ENCODE measurements around the gene JMJD4.
"Not testable (repeated sequence)": the region's sequence is repeated elsewhere in the genome, so short reads cannot be mapped to it uniquely, and the experiment has no call there.

JMJD4 gene

DNA sequence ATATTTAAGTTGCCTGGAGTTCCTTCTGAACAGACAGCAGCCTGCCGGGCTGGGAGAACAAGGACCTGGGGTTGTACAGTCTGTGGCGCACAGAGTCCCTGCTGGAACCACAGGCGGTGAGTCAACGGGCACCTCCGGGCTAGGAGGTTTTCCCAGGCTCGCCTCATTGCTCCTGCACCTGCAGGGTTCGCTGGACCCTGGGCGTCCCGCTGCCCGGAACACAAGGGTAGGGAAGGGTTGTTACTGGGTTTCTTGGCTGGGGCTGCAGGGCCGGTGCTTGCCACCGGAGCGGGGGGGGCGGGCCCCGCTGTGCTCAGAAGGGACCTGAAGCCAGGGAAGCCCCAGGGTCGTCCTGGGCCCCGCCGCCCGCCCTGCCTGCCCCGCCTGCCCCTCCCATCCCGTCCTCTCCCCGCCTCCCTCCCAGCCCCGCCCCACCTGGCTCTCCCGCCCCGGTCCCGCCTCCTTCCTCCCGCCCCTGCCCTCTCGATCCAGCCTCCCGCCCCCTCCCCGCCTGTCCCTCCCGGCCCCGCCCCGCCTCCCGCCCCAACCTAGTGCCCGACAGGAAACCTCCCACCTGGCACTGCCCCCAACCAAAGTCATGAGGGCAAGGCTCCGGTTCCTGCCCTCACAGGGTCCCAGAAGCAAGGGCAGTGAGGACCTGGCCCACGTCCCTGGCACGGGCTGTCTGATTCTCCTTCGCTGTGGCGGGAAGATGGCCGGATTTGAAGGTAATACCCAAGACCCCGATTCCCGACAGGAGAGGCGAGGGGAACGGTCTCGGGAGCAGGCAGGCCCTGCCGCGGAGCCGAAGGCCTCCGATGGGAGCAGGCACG lies 6.8 kb downstream of the JMJD4 start:
- peak overlapping the region; percentile 94 to 99 (median 97) for H3K4me2 ChIP-seq
- peak overlapping the region; percentile 56 to 80 (median 71) for H3K9ac ChIP-seq
- peaks cover 0 to 47% (median 45%) of the 10 kb centered on the region in 11 experiments; a peak in 19 of 22 replicates for H4K20me1 ChIP-seq
- peak overlapping the region in 9 of 11 experiments; percentile 9 to 54 (median 42); a peak in 12 of 22 replicates for H3K27ac ChIP-seq
- H3K36me3 ChIP-seq: peaks cover 23 to 29% (median 27%) of the 10 kb centered on the region in 11 experiments
- H3K4me1 ChIP-seq: peaks cover 27 to 53% (median 37%) of the 10 kb centered on the region in 10 experiments
- H3K9me3 ChIP-seq (replicated peaks in 1 of 11): peaks cover 7 to 20% (median 15%) of the 10 kb centered on the region in 11 experiments
- H3K27me3 ChIP-seq: no peaks in the 10 kb centered on the region
- TF ChIP-seq Cebpa-rat (IDR thresholded peaks at IDR 0.05): no peak
- H3K4me3 ChIP-seq: peak overlapping the region; percentile 56 to 74 (median 60)

DNA sequence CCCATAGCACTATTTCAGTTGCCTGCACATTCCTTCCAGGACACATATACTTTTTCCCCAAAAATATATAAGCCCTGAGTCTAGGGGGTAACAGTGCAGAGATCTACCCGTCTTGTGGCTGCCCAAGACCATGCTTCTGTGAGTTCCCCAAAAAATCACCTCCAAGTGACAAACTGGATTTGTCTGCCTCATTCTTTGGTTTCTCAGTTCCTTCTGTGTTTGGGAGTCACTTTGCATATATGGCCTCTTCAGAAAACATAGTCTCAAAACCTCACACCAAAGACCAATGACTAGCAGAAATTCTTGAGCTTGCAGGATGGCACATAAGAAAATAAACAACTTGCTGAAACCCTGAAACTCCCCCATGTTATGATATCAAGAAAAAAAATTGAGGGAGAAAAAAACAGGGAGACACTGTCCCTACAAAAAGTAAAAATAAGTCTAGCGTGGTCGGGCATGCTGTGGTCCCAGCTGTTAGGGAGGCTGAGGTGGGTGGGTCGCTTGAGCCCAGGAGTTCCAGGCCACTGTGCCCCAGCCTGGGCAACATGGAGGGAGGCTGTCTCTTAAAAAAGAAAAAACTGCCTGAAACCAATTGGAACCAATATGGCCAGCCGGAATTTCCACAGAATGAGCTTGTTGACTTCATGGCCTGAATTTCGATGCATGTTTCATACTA lies 8.0 kb downstream of the JMJD4 start:
- Histone ChIP-seq H3K27me3 (no peaks in the 10 kb centered on the region), H3K4me1 (peaks cover 24 to 44% (median 30%) of the 10 kb centered on the region in 10 experiments), H3K4me2 (peak overlapping the region in 10 of 11 experiments; percentile 87 to 99 (median 96); a peak in 21 of 22 replicates), H3K9ac (no peak overlapping the region), H3K4me3 (no peak overlapping the region), H3K27ac (no peak overlapping the region), H3K36me3 (peaks cover 11 to 17% (median 15%) of the 10 kb centered on the region in 11 experiments; a peak in 21 of 22 replicates), H4K20me1 (peaks cover 0 to 35% (median 33%) of the 10 kb centered on the region in 11 experiments; a peak in 18 of 22 replicates), H3K9me3 (replicated peaks in 1 of 11) (peaks cover 19 to 32% (median 27%) of the 10 kb centered on the region in 11 experiments)
- TF ChIP-seq Cebpa-rat (IDR thresholded peaks at IDR 0.05): no peak

DNA sequence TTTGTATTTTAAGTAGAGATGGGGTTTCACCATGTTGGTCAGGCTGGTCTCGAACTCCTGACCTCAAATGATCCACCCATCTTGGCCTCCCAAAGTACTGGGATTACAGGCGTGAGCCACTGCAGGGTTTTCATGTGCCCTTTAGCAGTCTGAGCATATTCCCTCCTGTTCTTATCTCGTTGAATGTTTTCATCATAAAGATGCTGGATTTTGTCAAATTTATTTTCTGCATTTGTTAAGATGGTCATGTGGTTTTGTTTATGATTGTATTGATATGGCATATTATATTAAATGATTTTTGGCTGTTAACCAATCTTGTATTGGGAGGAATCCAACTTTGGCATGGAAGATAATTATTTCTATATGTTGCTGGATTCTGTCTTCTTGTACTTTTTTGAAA lies 8.8 kb downstream of the JMJD4 start:
- H3K4me1 ChIP-seq: peaks cover 24 to 41% (median 30%) of the 10 kb centered on the region in 10 experiments
- no peak for TF ChIP-seq Cebpa-rat (IDR thresholded peaks at IDR 0.05)
- peaks cover 3 to 10% (median 7%) of the 10 kb centered on the region in 11 experiments; a peak in 19 of 22 replicates for H3K36me3 ChIP-seq

DNA sequence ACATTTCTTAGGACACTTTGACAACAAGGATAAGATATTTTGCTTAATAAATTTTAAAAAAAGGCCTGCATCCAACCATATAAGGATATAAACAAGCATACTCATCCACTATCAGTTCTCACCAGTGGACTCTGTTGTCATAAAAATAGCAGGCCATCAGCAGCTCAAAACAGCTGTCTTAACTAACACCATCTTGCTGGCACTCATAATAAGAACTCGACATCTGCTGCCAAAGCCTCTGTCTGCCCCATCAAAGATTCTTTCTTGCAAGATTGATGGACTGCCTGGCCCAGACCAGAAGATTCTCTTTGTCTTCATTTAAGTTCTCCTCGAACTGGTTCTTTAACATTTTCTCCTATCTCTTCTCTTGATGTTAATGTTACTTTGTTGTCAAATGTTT lies 10.1 kb downstream of the JMJD4 start:
- Histone ChIP-seq H3K4me1 (peaks cover 24 to 30% (median 27%) of the 10 kb centered on the region in 10 experiments), H4K20me1 (peaks cover 0 to 15% (median 13%) of the 10 kb centered on the region in 11 experiments; a peak in 18 of 22 replicates), H3K27ac (no peak overlapping the region), H3K9ac (no peak overlapping the region), H3K4me3 (no peak overlapping the region), H3K27me3 (no peaks in the 10 kb centered on the region), H3K4me2 (no peak overlapping the region), H3K36me3 (peaks cover 0 to under 1% (median 0%) of the 10 kb centered on the region in 11 experiments; a peak in 1 of 22 replicates), H3K9me3 (replicated peaks in 1 of 11) (peaks cover 39 to 53% (median 47%) of the 10 kb centered on the region in 11 experiments)
- no peak for TF ChIP-seq Cebpa-rat (IDR thresholded peaks at IDR 0.05)

More for the DNA sequence above, 8.8 kb downstream of the JMJD4 start:
- H3K9ac ChIP-seq: no peak overlapping the region
- H3K4me3 ChIP-seq: no peak overlapping the region
- H4K20me1 ChIP-seq: peaks cover 0 to 28% (median 26%) of the 10 kb centered on the region in 11 experiments; a peak in 18 of 22 replicates
- H3K4me2 ChIP-seq: no peak overlapping the region
- H3K27me3 ChIP-seq: no peaks in the 10 kb centered on the region
- peaks cover 26 to 40% (median 34%) of the 10 kb centered on the region in 11 experiments for H3K9me3 ChIP-seq (replicated peaks in 1 of 11)
- H3K27ac ChIP-seq: no peak overlapping the region

DNA sequence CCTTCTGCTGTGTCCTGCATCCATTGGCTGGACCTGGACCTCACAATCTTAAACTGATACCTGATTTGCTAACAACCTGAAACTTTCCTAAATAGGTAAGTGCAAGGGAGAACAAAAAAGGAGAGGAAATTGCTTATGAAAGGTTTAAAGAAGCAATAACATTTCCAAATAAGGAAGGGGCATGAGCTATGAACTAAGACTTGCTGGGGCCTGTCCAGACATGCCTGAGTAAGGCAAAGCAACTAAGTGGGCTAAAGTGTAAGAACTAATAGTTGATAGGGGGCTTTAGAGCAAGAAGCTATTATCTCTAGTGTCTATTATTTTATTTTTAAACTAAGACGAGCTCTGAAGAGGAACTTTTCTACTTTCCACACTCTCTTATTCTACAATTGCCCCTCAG lies 11.6 kb downstream of the JMJD4 start:
- Histone ChIP-seq H4K20me1 (no peaks in the 10 kb centered on the region), H3K4me1 (peaks cover 11 to 15% (median 12%) of the 10 kb centered on the region in 10 experiments), H3K9ac (no peak overlapping the region), H3K27me3 (no peaks in the 10 kb centered on the region), H3K4me2 (no peak overlapping the region), H3K36me3 (peaks cover 0 to 4% (median 0%) of the 10 kb centered on the region in 11 experiments; a peak in 1 of 22 replicates), H3K4me3 (no peak overlapping the region), H3K9me3 (replicated peaks in 1 of 11) (peaks cover 55 to 68% (median 63%) of the 10 kb centered on the region in 11 experiments), H3K27ac (no peak overlapping the region)
- no peak for TF ChIP-seq Cebpa-rat (IDR thresholded peaks at IDR 0.05)

DNA sequence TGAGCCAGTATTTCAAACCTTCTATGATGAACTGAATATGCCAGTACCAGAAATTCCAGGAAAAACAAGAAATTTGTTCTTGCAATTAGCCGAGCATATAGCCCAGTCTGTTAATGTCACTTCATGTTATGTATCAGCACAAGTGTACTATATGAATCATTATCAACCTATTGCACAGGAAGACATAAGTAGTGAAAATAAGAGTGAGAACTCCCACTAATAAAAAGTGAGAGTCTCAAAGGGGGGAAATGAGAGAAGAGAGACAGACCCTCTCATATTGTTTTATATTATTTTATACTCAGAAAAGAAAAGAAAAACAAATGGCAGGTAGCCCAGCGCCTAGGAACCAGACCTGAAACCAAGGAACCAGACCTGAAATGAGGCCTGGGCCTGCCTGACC lies 16.2 kb downstream of the JMJD4 start:
- no peak for TF ChIP-seq Cebpa-rat (IDR thresholded peaks at IDR 0.05)
- no peak overlapping the region for H3K27ac ChIP-seq
- no peaks in the 10 kb centered on the region for H3K4me1 ChIP-seq
- H3K9me3 ChIP-seq (replicated peaks in 1 of 11): peaks cover 91 to 100% (median 97%) of the 10 kb centered on the region in 11 experiments
- no peak overlapping the region for H3K9ac ChIP-seq
- H3K36me3 ChIP-seq: peaks cover 0 to 4% (median 0%) of the 10 kb centered on the region in 11 experiments; a peak in 1 of 22 replicates
- no peaks in the 10 kb centered on the region for H4K20me1 ChIP-seq
- no peak overlapping the region for H3K4me3 ChIP-seq
- no peak overlapping the region for H3K4me2 ChIP-seq
- H3K27me3 ChIP-seq: no peaks in the 10 kb centered on the region

DNA sequence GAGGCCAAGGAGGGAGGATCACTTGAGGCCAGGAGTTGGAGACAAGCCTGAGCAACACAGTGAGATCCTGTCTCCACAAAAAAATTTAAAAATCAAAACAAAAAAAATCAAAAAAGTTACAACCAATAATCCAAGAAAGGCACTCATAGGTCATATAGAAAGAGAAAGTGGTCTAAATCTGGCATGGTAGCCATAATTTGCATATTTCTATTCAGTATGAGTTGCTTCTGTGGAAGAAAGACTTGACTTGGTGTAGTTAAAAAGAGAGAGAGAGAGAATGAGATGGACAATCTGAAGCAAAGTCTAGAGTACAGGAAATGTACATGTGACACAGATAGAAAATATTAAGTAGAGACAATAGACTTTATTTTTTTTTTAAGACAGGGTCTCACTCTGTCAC lies 22.5 kb downstream of the JMJD4 start:
- no peak overlapping the region for H3K4me3 ChIP-seq
- H3K4me2 ChIP-seq: no peak overlapping the region
- H3K9me3 ChIP-seq (replicated peaks in 1 of 11): peaks cover 73 to 93% (median 81%) of the 10 kb centered on the region in 11 experiments
- no peaks in the 10 kb centered on the region; a peak in 1 of 22 replicates for H3K36me3 ChIP-seq
- H3K27me3 ChIP-seq: no peaks in the 10 kb centered on the region
- no peak for TF ChIP-seq Cebpa-rat (IDR thresholded peaks at IDR 0.05)
- no peak overlapping the region for H3K9ac ChIP-seq
- H3K27ac ChIP-seq: no peak overlapping the region
- H4K20me1 ChIP-seq: no peaks in the 10 kb centered on the region
- peaks cover 0 to 6% (median 0%) of the 10 kb centered on the region in 10 experiments; a peak in 6 of 20 replicates for H3K4me1 ChIP-seq

DNA sequence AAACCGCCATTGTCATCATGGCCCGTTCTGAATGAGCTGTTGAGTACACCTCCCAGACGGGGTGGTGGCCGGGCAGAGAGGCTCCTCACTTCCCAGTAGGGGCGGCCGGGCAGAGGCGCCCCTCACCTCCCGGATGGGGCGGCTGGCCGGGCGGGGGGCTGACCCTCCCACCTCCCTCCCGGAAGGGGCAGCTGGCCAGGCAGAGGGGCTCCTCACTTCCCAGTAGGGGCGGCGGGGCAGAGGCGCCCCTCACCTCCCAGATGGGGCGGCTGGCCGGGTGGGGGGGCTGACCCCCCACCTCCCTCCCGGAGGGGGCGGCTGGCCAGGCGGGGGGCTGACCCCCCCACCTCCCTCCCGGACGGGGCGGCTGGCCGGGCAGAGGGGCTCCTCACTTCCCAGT lies 24.6 kb downstream of the JMJD4 start:
- peaks cover 78 to 92% (median 85%) of the 10 kb centered on the region in 11 experiments for H3K9me3 ChIP-seq (replicated peaks in 1 of 11)
- not testable (repeated sequence) for H3K36me3 ChIP-seq, H3K27me3 ChIP-seq, H3K4me2 ChIP-seq, H3K9ac ChIP-seq, H4K20me1 ChIP-seq, H3K27ac ChIP-seq, H3K4me3 ChIP-seq
- peaks cover 0 to 13% (median 2%) of the 10 kb centered on the region in 10 experiments; a peak in 7 of 20 replicates for H3K4me1 ChIP-seq

DNA sequence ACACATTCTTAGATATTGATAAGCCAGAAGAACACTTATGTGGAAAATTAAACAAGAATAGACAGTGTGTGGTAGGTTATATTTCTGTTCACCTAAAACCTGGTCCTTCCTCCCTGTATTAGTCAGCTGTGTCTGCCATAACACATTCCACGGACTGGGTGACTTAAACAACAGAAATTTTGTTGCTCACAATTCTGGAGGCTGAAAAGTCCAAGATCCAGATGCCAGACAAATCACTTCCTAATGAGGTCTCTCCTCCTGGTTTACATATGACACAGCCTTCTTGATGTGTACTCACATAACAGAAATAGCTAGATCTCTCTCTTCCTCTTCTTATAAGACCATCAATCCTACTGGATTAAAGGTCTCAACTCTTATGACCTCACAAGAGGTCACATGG lies 25.7 kb downstream of the JMJD4 start:
- TF ChIP-seq Cebpa-rat (IDR thresholded peaks at IDR 0.05): no peak
- Histone ChIP-seq H3K4me3 (no peak overlapping the region), H3K27ac (no peak overlapping the region), H3K9ac (no peak overlapping the region), H3K36me3 (no peaks in the 10 kb centered on the region; a peak in 1 of 22 replicates), H3K27me3 (no peaks in the 10 kb centered on the region), H3K9me3 (replicated peaks in 1 of 11) (peaks cover 68 to 87% (median 76%) of the 10 kb centered on the region in 11 experiments), H4K20me1 (no peaks in the 10 kb centered on the region), H3K4me1 (peaks cover 0 to 13% (median 2%) of the 10 kb centered on the region in 10 experiments; a peak in 7 of 20 replicates), H3K4me2 (no peak overlapping the region)

Data from BLaER1 treated with 17β-estradiol and CSF1 and Interleukin-3, amounts not matched to agents 10 nM and 100 nM (cell line).